HepG2 (cell line): ENCODE measurements around the gene RAE1. TPM values are rescaled to one million over a fixed set of nuclear protein-coding genes. Genes with fewer than 3 reads are reported as not detected.
A peak's percentile ranks its signal among the peaks of the same experiment; 100 is the strongest.

ENCODE experiments used
- FIP1L1 ChIP-seq: fragments of 200-400 bp; formaldehyde crosslinking; IDR thresholded peaks from 2 replicates; pipeline ENCODE4 v1.6.1; 2018; ENCODE audit warnings: low read depth, mild to moderate bottlenecking, low read length, moderate library complexity, borderline replicate concordance; ENCODE audit not compliant: insufficient read depth
- HDAC1 ChIP-seq: sonication (generic); formaldehyde crosslinking; IDR thresholded peaks from 2 replicates; pipeline ENCODE4 v1.5.1; 2020; ENCODE audit warnings: mild to moderate bottlenecking, missing genetic modification reagents
- MYNN ChIP-seq: sonication (generic); formaldehyde crosslinking; IDR thresholded peaks from 2 replicates; pipeline ENCODE4 v1.4.0; 2020; ENCODE audit warnings: mild to moderate bottlenecking, low read depth, missing genetic modification reagents
- POLR2A ChIP-seq, 2 experiments: IDR thresholded peaks; 2 replicates each; pipeline ENCODE4 v1.6.1; 2011; ENCODE audit warnings: low read depth in 2 of 2, low read length in 2 of 2, mild to moderate bottlenecking in 1 of 2, moderate library complexity in 1 of 2; ENCODE audit not compliant: insufficient read depth in 1 of 2
- RNF2 ChIP-seq: fragments of 450-650 bp; conservative IDR thresholded peaks from 2 replicates; pipeline ENCODE4 v1.6.1; 2016; ENCODE audit warnings: low read depth
- SP1 ChIP-seq, 2 experiments: fragments of 450-650 bp in 1 of 2; sonication (generic) in 1 of 2; formaldehyde crosslinking in 1 of 2; IDR thresholded peaks; 2 replicates each; pipeline versions ENCODE4 v1.4.0 to v1.6.1; 2016 to 2020; ENCODE audit warnings: missing genetic modification reagents in 1 of 2
- ZFAT ChIP-seq: sonication (generic); formaldehyde crosslinking; conservative IDR thresholded peaks from 2 replicates; pipeline ENCODE4 v1.8.1; 2023; ENCODE audit warnings: missing genetic modification reagents, inconsistent platforms
- ZFP36 ChIP-seq: fragments of 150-350 bp; IDR thresholded peaks from 2 replicates; pipeline ENCODE4 v1.6.1; 2018; ENCODE audit warnings: borderline replicate concordance, low read length, low read depth; ENCODE audit not compliant: partially characterized antibody
- ZKSCAN8 ChIP-seq: IDR thresholded peaks from 2 replicates; pipeline ENCODE4 v1.6.1; 2016; ENCODE audit warnings: borderline replicate concordance, missing genetic modification reagents, missing compliant biosample characterization
- ZNF121 ChIP-seq: sonication (generic); formaldehyde crosslinking; IDR thresholded peaks from 2 replicates; pipeline ENCODE4 v1.5.0; 2020; ENCODE audit warnings: mild to moderate bottlenecking, missing genetic modification reagents
- ZNF143 ChIP-seq: sonication (generic); formaldehyde crosslinking; IDR thresholded peaks from 2 replicates; pipeline ENCODE4 v1.4.0; 2020; ENCODE audit warnings: missing genetic modification reagents
- ZNF20 ChIP-seq: sonication (generic); formaldehyde crosslinking; IDR thresholded peaks from 2 replicates; pipeline ENCODE4 v1.4.0; 2020; ENCODE audit warnings: mild to moderate bottlenecking, moderate library complexity, missing genetic modification reagents
- ZNF264 ChIP-seq: sonication (generic); formaldehyde crosslinking; IDR thresholded peaks from 2 replicates; pipeline ENCODE4 v1.4.0; 2020; ENCODE audit warnings: missing genetic modification reagents
- ZNF317 ChIP-seq: sonication (generic); formaldehyde crosslinking; IDR thresholded peaks from 2 replicates; pipeline ENCODE4 v1.5.0; 2020; ENCODE audit warnings: mild to moderate bottlenecking, missing genetic modification reagents
- ZNF382 ChIP-seq: sonication (generic); formaldehyde crosslinking; IDR thresholded peaks from 2 replicates; pipeline ENCODE4 v1.5.0; 2020; ENCODE audit warnings: missing genetic modification reagents, mild to moderate bottlenecking, borderline replicate concordance
- ZNF737 ChIP-seq: sonication (generic); formaldehyde crosslinking; IDR thresholded peaks from 2 replicates; pipeline ENCODE4 v1.5.0; 2020; ENCODE audit warnings: missing genetic modification reagents, mild to moderate bottlenecking, borderline replicate concordance
- ZNF761 ChIP-seq: sonication (generic); formaldehyde crosslinking; conservative IDR thresholded peaks from 2 replicates; pipeline ENCODE4 v1.4.0; 2020; ENCODE audit warnings: mild to moderate bottlenecking, missing genetic modification reagents
- ZNF790 ChIP-seq: sonication (generic); formaldehyde crosslinking; IDR thresholded peaks from 2 replicates; pipeline ENCODE4 v1.8.0; 2022; ENCODE audit warnings: missing genetic modification reagents, mild to moderate bottlenecking, borderline replicate concordance
- polyA plus RNA-seq, 8 experiments: library from polyadenylated mRNA; depleted of rRNA in 3 of 8; stranded (reverse) in 7 of 8; unstranded in 1 of 8; fragments of >200 nt; fragmentation: Illumina TruSeq in 4 of 8; extraction: Trizol in 4 of 8; gene quantifications; 2 replicates each; pipeline versions ENCODE4 v1.2.1 to v1.2.3, GENCODE V29; 2011 to 2016; ENCODE audit warnings: low read depth in 4 of 8, missing spikeins in 1 of 8, mixed read lengths in 1 of 8; ENCODE audit not compliant: insufficient read depth in 1 of 8
- total RNA-seq, 5 experiments: library from RNA; depleted of rRNA; stranded (reverse); fragments of >200 nt; fragmentation: Illumina TruSeq; extraction: Trizol; gene quantifications; 2 replicates each; pipeline ENCODE4 v1.2.3, GENCODE V29; 2016; ENCODE audit warnings: low read depth in 1 of 5
- TF ChIP-seq, protein P1 (sequence below): sonication (generic); formaldehyde crosslinking; IDR thresholded peaks from 2 replicates; pipeline ENCODE4 v1.4.0; 2020; ENCODE audit warnings: missing genetic modification reagents
- TF ChIP-seq, protein P2 (sequence below): sonication (generic); formaldehyde crosslinking; IDR thresholded peaks from 2 replicates; pipeline ENCODE4 v1.4.0; 2020; ENCODE audit warnings: mild to moderate bottlenecking, missing genetic modification reagents
- TF ChIP-seq, protein P3 (sequence below): sonication (generic); formaldehyde crosslinking; IDR thresholded peaks from 2 replicates; pipeline ENCODE4 v1.8.1; 2023; ENCODE audit warnings: mild to moderate bottlenecking, moderate library complexity, missing genetic modification reagents
- TF ChIP-seq, protein P4 (sequence below): sonication (generic); formaldehyde crosslinking; IDR thresholded peaks from 2 replicates; pipeline ENCODE4 v1.5.0; 2020; ENCODE audit warnings: missing genetic modification reagents

RAE1 gene
- total and polyA plus RNA-seq, 2 of the 13 experiments (the other 11 are each of a cell fraction or from before 2014, with no cell fraction given): 36.1 to 72.9 TPM

DNA sequence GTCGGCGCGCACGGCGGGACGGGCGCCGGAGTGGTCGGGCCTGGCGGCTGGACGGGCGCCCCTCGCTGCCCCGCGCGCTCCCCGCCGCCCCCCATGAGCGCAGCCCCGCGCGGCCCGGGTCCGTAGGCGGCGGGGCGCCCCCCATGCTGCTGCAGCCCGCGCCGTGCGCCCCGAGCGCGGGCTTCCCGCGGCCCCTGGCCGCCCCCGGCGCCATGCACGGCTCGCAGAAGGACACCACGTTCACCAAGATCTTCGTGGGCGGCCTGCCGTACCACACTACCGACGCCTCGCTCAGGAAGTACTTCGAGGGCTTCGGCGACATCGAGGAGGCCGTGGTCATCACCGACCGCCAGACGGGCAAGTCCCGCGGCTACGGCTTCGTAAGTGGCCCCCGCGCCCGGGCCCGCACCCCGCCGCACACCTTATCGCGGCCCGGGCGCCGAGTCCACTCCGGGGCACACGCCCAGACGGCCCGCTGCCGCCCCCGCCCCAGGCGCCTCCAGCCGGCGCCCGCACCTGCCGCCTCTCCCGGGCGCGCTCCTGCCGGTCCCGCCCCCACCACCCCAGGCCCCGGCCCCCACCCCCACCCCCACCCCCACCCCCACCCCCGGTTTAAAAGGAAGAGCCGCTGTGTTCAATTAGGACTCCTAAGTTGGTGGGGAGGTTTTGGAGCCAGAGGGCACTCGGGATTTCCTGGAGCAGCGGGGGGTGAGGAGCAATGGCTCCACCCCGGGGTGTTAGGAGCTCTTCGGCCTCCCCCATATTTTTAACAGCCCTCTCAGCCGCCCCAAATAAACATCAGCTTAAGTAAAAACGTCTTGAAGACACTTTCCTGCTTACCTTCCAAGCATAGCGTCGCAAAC lies 40.6 kb downstream of the RAE1 start (continued):
- TF ChIP-seq, protein P1, sequence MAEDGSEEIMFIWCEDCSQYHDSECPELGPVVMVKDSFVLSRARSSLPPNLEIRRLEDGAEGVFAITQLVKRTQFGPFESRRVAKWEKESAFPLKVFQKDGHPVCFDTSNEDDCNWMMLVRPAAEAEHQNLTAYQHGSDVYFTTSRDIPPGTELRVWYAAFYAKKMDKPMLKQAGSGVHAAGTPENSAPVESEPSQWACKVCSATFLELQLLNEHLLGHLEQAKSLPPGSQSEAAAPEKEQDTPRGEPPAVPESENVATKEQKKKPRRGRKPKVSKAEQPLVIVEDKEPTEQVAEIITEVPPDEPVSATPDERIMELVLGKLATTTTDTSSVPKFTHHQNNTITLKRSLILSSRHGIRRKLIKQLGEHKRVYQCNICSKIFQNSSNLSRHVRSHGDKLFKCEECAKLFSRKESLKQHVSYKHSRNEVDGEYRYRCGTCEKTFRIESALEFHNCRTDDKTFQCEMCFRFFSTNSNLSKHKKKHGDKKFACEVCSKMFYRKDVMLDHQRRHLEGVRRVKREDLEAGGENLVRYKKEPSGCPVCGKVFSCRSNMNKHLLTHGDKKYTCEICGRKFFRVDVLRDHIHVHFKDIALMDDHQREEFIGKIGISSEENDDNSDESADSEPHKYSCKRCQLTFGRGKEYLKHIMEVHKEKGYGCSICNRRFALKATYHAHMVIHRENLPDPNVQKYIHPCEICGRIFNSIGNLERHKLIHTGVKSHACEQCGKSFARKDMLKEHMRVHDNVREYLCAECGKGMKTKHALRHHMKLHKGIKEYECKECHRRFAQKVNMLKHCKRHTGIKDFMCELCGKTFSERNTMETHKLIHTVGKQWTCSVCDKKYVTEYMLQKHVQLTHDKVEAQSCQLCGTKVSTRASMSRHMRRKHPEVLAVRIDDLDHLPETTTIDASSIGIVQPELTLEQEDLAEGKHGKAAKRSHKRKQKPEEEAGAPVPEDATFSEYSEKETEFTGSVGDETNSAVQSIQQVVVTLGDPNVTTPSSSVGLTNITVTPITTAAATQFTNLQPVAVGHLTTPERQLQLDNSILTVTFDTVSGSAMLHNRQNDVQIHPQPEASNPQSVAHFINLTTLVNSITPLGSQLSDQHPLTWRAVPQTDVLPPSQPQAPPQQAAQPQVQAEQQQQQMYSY: no peak
- TF ChIP-seq ZNF761 (no peak), ZNF737 (CRISPR knock-in tag) (no peak), ZNF143 (CRISPR knock-in tag) (no peak; the same call in 1 of the 2 replicates), ZFP36 (no peak), FIP1L1 (no peak), ZFAT (CRISPR knock-in tag) (no peak), MYNN (CRISPR knock-in tag) (0 out of 2 replicates have a peak, but pooled peaks have one; percentile 10), SP1 (IDR thresholded peaks at IDR 0.05) (no peak), SP1 (CRISPR knock-in tag; IDR thresholded peaks at IDR 0.05) (no peak), ZNF790 (CRISPR knock-in tag) (no peak), ZKSCAN8 (CRISPR knock-in tag) (no peak), HDAC1 (CRISPR knock-in tag) (peak; percentile 34), ZNF121 (CRISPR knock-in tag) (no peak), POLR2A (IDR thresholded peaks at IDR 0.05; ENCODE audit: insufficient read depth in 1 of 2, low read depth in 2 of 2, low read length in 2 of 2) (peak; percentile 23 to 46; a peak in 2 of 4 replicates), ZNF317 (no peak), ZNF20 (CRISPR knock-in tag) (no peak), ZNF264 (no peak), RNF2 (0 out of 2 replicates have a peak, but pooled peaks have one; percentile 28), ZNF382 (CRISPR knock-in tag) (no peak)
- TF ChIP-seq, protein P2, sequence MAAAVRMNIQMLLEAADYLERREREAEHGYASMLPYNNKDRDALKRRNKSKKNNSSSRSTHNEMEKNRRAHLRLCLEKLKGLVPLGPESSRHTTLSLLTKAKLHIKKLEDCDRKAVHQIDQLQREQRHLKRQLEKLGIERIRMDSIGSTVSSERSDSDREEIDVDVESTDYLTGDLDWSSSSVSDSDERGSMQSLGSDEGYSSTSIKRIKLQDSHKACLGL (CRISPR knock-in tag): peak; percentile 46; the same call in 1 of the 2 replicates
- TF ChIP-seq, protein P3, sequence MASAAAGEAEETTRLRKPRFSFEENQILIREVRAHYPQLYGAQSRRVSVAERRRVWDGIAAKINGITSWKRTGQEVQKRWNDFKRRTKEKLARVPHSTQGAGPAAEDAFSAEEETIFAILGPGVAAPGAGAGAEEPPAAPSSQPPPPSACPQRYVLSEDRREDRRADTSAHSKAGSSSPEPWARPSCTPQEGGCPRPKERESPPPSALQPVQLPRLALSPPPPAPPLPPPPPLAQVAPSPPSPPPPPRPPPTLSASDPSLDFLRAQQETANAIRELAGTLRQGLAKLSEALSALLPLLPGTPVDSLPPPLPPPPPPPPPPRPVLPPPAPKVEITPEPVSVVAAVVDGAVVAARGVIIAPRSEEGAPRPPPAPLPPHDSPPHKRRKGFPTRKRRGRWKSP (CRISPR knock-in tag): peak; percentile 97
- TF ChIP-seq, protein P4, sequence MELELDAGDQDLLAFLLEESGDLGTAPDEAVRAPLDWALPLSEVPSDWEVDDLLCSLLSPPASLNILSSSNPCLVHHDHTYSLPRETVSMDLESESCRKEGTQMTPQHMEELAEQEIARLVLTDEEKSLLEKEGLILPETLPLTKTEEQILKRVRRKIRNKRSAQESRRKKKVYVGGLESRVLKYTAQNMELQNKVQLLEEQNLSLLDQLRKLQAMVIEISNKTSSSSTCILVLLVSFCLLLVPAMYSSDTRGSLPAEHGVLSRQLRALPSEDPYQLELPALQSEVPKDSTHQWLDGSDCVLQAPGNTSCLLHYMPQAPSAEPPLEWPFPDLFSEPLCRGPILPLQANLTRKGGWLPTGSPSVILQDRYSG (CRISPR knock-in tag): no peak
